ENCODE data around the gene TRAP1. TPM values are rescaled to one million over a fixed set of nuclear protein-coding genes. Genes with fewer than 3 reads are reported as not detected.
"Not testable (repeated sequence)": the region's sequence is repeated elsewhere in the genome, so short reads cannot be mapped to it uniquely, and the experiment has no call there.

Gene TRAP1
- total RNA-seq, 1 donor from 2014 or later: 212 TPM

- no peaks in the 10 kb centered on the region for H3K27me3 Mint-ChIP-seq
- H3K9me3 Mint-ChIP-seq (ENCODE audit: low read depth): no peaks in the 10 kb centered on the region
- H3K36me3 Mint-ChIP-seq (ENCODE audit: insufficient read depth): peaks cover 9% of the 10 kb centered on the region
Observed at GRCh38 chr16:3611146-3611975, 106.0 kb downstream of the TRAP1 start, which contains the start of gene SLX4. SLX4 (minus strand) TSS chr16:3611606; CDS start chr16:3608964, 2,642 bp downstream.

GRCh38 chr16:3610698-3611145 is 106.6 kb downstream of the TRAP1 start:
- peak overlapping the region; percentile 71 for H3K27ac Mint-ChIP-seq

More at GRCh38 chr16:3611146-3611975, 106.0 kb downstream of the TRAP1 start, which contains the start of gene SLX4:
- H3K4me1 Mint-ChIP-seq (ENCODE audit: low read depth): peaks cover 27% of the 10 kb centered on the region
- H3K4me3 Mint-ChIP-seq (ENCODE audit: low read depth): peak within 1 kb of the TSS; percentile 100
- TF ChIP-seq CTCF (IDR thresholded peaks at IDR 0.05; ENCODE audit: unreplicated experiment): no peak
- H3K27ac Mint-ChIP-seq: peak within 1 kb of the TSS; percentile 99
- peak; percentile 89 for DNase-seq (ENCODE audit: low spot score, unreplicated experiment)

GRCh38 chr16:3609895-3610697 is 107.2 kb downstream of the TRAP1 start:
- H3K27me3 Mint-ChIP-seq: no peaks in the 10 kb centered on the region
- no peaks in the 10 kb centered on the region for H3K9me3 Mint-ChIP-seq (ENCODE audit: low read depth)
- H3K36me3 Mint-ChIP-seq (ENCODE audit: insufficient read depth): peaks cover 6% of the 10 kb centered on the region
- DNase-seq (ENCODE audit: low spot score, unreplicated experiment): no peak
- peak overlapping the region; percentile 71 for H3K27ac Mint-ChIP-seq
- H3K4me1 Mint-ChIP-seq (ENCODE audit: low read depth): peaks cover 24% of the 10 kb centered on the region
- H3K4me3 Mint-ChIP-seq (ENCODE audit: low read depth): peak overlapping the region; percentile 100
- TF ChIP-seq CTCF (IDR thresholded peaks at IDR 0.05; ENCODE audit: unreplicated experiment): no peak

More at GRCh38 chr16:3610698-3611145, 106.6 kb downstream of the TRAP1 start:
- DNase-seq (ENCODE audit: low spot score, unreplicated experiment): no peak
- Mint-ChIP-seq H3K27me3 (no peaks in the 10 kb centered on the region), H3K4me3 (ENCODE audit: low read depth) (peak overlapping the region; percentile 100), H3K36me3 (ENCODE audit: insufficient read depth) (peaks cover 9% of the 10 kb centered on the region), H3K9me3 (ENCODE audit: low read depth) (no peaks in the 10 kb centered on the region), H3K4me1 (ENCODE audit: low read depth) (peaks cover 27% of the 10 kb centered on the region)
- no peak for TF ChIP-seq CTCF (IDR thresholded peaks at IDR 0.05; ENCODE audit: unreplicated experiment)

GRCh38 chr16:3608976-3609375 is 108.3 kb downstream of the TRAP1 start:
- H3K27ac Mint-ChIP-seq; H3K9me3 Mint-ChIP-seq (ENCODE audit: low read depth); H3K36me3 Mint-ChIP-seq (ENCODE audit: insufficient read depth); DNase-seq (ENCODE audit: low spot score, unreplicated experiment); H3K27me3 Mint-ChIP-seq: not testable (repeated sequence)
- Mint-ChIP-seq H3K4me3 (ENCODE audit: low read depth) (peak overlapping the region; percentile 31), H3K4me1 (ENCODE audit: low read depth) (peaks cover 24% of the 10 kb centered on the region)

- Mint-ChIP-seq H3K9me3 (ENCODE audit: low read depth) (no peaks in the 10 kb centered on the region), H3K4me3 (ENCODE audit: low read depth) (no peak overlapping the region), H3K36me3 (ENCODE audit: insufficient read depth) (peaks cover 8% of the 10 kb centered on the region), H3K27me3 (no peaks in the 10 kb centered on the region), H3K4me1 (ENCODE audit: low read depth) (peaks cover 20% of the 10 kb centered on the region), H3K27ac (no peak overlapping the region)
- no peak for DNase-seq (ENCODE audit: low spot score, unreplicated experiment)
- no peak for TF ChIP-seq CTCF (IDR thresholded peaks at IDR 0.05; ENCODE audit: unreplicated experiment)
Observed at GRCh38 chr16:3608069-3608468, 109.3 kb downstream of the TRAP1 start.

Other genes with a start within 250 kb of the TRAP1 start
- gene C16orf90, start 222.0 kb downstream of the TRAP1 start, total RNA-seq: not detected in 2 replicates
- 38.7 and 42.4 TPM in 2 replicates for gene CLUAP1, start 216.5 kb downstream of the TRAP1 start, total RNA-seq
- 0.14 and 0.38 TPM in 2 replicates for gene NLRC3, start 140.1 kb downstream of the TRAP1 start, total RNA-seq
- 13.8 and 14.0 TPM in 2 replicates for gene SLX4, start 105.9 kb downstream of the TRAP1 start, total RNA-seq
- gene DNASE1, start 62.8 kb downstream of the TRAP1 start, total RNA-seq: 43.6 and 49.3 TPM in 2 replicates
- gene CREBBP, start 163.2 kb upstream of the TRAP1 start, total RNA-seq: 144 and 146 TPM in 2 replicates